ENCODE results near the gene ARRB1.
A peak's percentile ranks its signal among the peaks of the same experiment; 100 is the strongest.
"Not testable (repeated sequence)": the region's sequence is repeated elsewhere in the genome, so short reads cannot be mapped to it uniquely, and the experiment has no call there.

The ARRB1 gene

GRCh38 chr11:75371949-75372876 lies 20.8 kb upstream of the ARRB1 start:
- DNase-seq: no peak

- DNase-seq: no peak
Measured at GRCh38 chr11:75369560-75370255, 18.2 kb upstream of the ARRB1 start.

- DNase-seq: not testable (repeated sequence)
Measured at GRCh38 chr11:75366826-75367225, 15.4 kb upstream of the ARRB1 start.

GRCh38 chr11:75365711-75366181 lies 14.3 kb upstream of the ARRB1 start:
- no peak for DNase-seq

- not testable (repeated sequence) for DNase-seq
Measured at GRCh38 chr11:75362285-75362684, 10.8 kb upstream of the ARRB1 start.

- DNase-seq: no peak
Measured at GRCh38 chr11:75356613-75357012, 5.2 kb upstream of the ARRB1 start.

- no peak for DNase-seq
Measured at GRCh38 chr11:75355051-75355450, 3.6 kb upstream of the ARRB1 start.

GRCh38 chr11:75352588-75353206 lies 1.2 kb upstream of the ARRB1 start:
- DNase-seq: no peak

GRCh38 chr11:75351791-75352587 lies 528 bp upstream of the ARRB1 start:
- peak; percentile 73 for DNase-seq

- DNase-seq: peak; percentile 74
Measured at GRCh38 chr11:75350743-75351540, 519 bp downstream of the ARRB1 start.

GRCh38 chr11:75350122-75350742 lies 1.2 kb downstream of the ARRB1 start:
- no peak for DNase-seq

- no peak for DNase-seq
Measured at GRCh38 chr11:75349521-75350116, 1.8 kb downstream of the ARRB1 start.

- DNase-seq: no peak
Measured at GRCh38 chr11:75347781-75348566, 3.5 kb downstream of the ARRB1 start.

- DNase-seq: no peak
Measured at GRCh38 chr11:75346912-75347647, 4.4 kb downstream of the ARRB1 start.

- no peak for DNase-seq
Measured at GRCh38 chr11:75346296-75346695, 5.2 kb downstream of the ARRB1 start.

GRCh38 chr11:75345455-75346160 lies 5.9 kb downstream of the ARRB1 start:
- no peak for DNase-seq

- DNase-seq: no peak
Measured at GRCh38 chr11:75344761-75345454, 6.6 kb downstream of the ARRB1 start.

GRCh38 chr11:75344186-75344585 lies 7.3 kb downstream of the ARRB1 start:
- DNase-seq: no peak
